Left colon (tissue), 2 donors: ENCODE data around the gene CEACAM7. TPM values are rescaled to one million over a fixed set of nuclear protein-coding genes. Genes with fewer than 3 reads are reported as not detected.

Experiments
- total RNA-seq, 2 donors: library from RNA; stranded (reverse); fragmentation: NEBNext Ultra II Directional; extraction: Animal tissue kit (Norgen Biotek cat#: 25700); gene quantifications; one replicate each; pipeline ENCODE4 v1.2.1, GENCODE V29; 2021
- donor health status: DM: no; HTN: no; CAD: no.
- donor health status: DM: yes; HTN: yes; CAD: no.

CEACAM7 gene
- total RNA-seq, 2 donors from 2014 or later = 2,049 to 2,156 TPM

Other genes starting within 250 kb of the CEACAM7 start
- gene DMAC2, start 248.4 kb downstream of the CEACAM7 start, total RNA-seq = 10 to 100 TPM; 43.6 to 48.9 TPM
- gene ERICH4, start 245.1 kb downstream of the CEACAM7 start, total RNA-seq = not detected
- 1 to 10 TPM in 1 of 2 donors, not detected in 1; 1.5 TPM for gene CEACAM21, start 112.1 kb downstream of the CEACAM7 start, total RNA-seq
- under 1 TPM; 0.22 to 0.24 TPM for gene CEACAM4, start 61.2 kb downstream of the CEACAM7 start, total RNA-seq
- gene CEACAM5, start 20.4 kb upstream of the CEACAM7 start, total RNA-seq = 1,000 to 10,000 TPM; 4,350 to 5,481 TPM
- 100 to 1,000 TPM; 485 to 596 TPM for gene CEACAM6, start 67.3 kb upstream of the CEACAM7 start, total RNA-seq
- 1 to 10 TPM; 1.2 to 4.8 TPM for gene CEACAM3, start 108.3 kb upstream of the CEACAM7 start, total RNA-seq
- not detected for gene LYPD4, start 156.4 kb upstream of the CEACAM7 start, total RNA-seq
- not detected for gene DMRTC2, start 156.8 kb upstream of the CEACAM7 start, total RNA-seq
- gene RPS19, start 172.0 kb upstream of the CEACAM7 start, total RNA-seq = 1,000 to 10,000 TPM; 1,474 to 1,504 TPM
- 10 to 100 TPM in 1 of 2 donors, 1 to 10 TPM in 1; 3.9 to 13.7 TPM for gene CD79A, start 189.0 kb upstream of the CEACAM7 start, total RNA-seq
- 10 to 100 TPM; 87.8 to 93.6 TPM for gene ARHGEF1, start 194.9 kb upstream of the CEACAM7 start, total RNA-seq
- 1 to 10 TPM; 1.1 to 1.7 TPM for gene ERFL, start 240.2 kb upstream of the CEACAM7 start, total RNA-seq